Cardiac muscle cell (in vitro differentiated cells and primary cell): ENCODE results near the gene PCDH1. TPM values are rescaled to one million over a fixed set of nuclear protein-coding genes. Genes with fewer than 3 reads are reported as not detected.

Experiments
- DNase-seq, 2 donors: peaks; one replicate each; pipeline versions ENCODE4 v3.0.0 to v3.0.0-alpha.2; 2010 to 2017; ENCODE audit warnings: low read depth in 1 of 2, low spot score in 1 of 2
- H3K27ac ChIP-seq: fragments of 200-600 bp; sonication (generic); 2 replicates; pipeline ENCODE4 v1.5.1; 2016
- H3K27me3 ChIP-seq: fragments of 200-600 bp; sonication (generic); 2 replicates; pipeline ENCODE4 v1.6.0; 2016; ENCODE audit warnings: control low read depth
- H3K36me3 ChIP-seq: fragments of 200-600 bp; sonication (generic); 2 replicates; pipeline ENCODE4 v1.5.1; 2016; ENCODE audit warnings: control low read depth
- H3K4me1 ChIP-seq: fragments of 200-600 bp; sonication (generic); 2 replicates; pipeline ENCODE4 v1.8.1; 2017; ENCODE audit warnings: low read depth, mild to moderate bottlenecking, mixed run types
- H3K4me3 ChIP-seq: fragments of 200-600 bp; sonication (generic); 2 replicates; pipeline ENCODE4 v1.5.1; 2016; ENCODE audit warnings: mild to moderate bottlenecking
- H3K9me3 ChIP-seq: fragments of 200-600 bp; sonication (generic); 2 replicates; pipeline ENCODE4 v1.5.1; 2017; ENCODE audit warnings: low read depth, mild to moderate bottlenecking, control low read depth
- polyA plus RNA-seq: library from polyadenylated mRNA; unstranded; fragments of >200 nt; fragmentation: Nextera tagmentation; extraction: Ambion mirVana; gene quantifications from 2 replicates; pipeline ENCODE4 v1.2.1, GENCODE V29; 2016
- total RNA-seq: library from RNA; depleted of rRNA; stranded (reverse); fragments of >200 nt; gene quantifications from 2 replicates; pipeline ENCODE4 v1.2.3, GENCODE V29; 2016
- TF ChIP-seq, protein P1 (sequence below): IDR thresholded peaks from 2 replicates; pipeline ENCODE4 v1.5.1; 2012; ENCODE audit warnings: low read depth, mild to moderate bottlenecking, low read length

PCDH1 gene
- total and polyA plus RNA-seq, 2 experiments from 2014 or later = 0.63 to 0.77 TPM

- no peak overlapping the region for H3K27ac ChIP-seq
- H3K9me3 ChIP-seq = no peaks in the 10 kb centered on the region
- H3K4me3 ChIP-seq = no peak overlapping the region
- no peaks in the 10 kb centered on the region for H3K27me3 ChIP-seq
- no peak for DNase-seq
- no peaks in the 10 kb centered on the region for H3K36me3 ChIP-seq
- TF ChIP-seq, protein P1, sequence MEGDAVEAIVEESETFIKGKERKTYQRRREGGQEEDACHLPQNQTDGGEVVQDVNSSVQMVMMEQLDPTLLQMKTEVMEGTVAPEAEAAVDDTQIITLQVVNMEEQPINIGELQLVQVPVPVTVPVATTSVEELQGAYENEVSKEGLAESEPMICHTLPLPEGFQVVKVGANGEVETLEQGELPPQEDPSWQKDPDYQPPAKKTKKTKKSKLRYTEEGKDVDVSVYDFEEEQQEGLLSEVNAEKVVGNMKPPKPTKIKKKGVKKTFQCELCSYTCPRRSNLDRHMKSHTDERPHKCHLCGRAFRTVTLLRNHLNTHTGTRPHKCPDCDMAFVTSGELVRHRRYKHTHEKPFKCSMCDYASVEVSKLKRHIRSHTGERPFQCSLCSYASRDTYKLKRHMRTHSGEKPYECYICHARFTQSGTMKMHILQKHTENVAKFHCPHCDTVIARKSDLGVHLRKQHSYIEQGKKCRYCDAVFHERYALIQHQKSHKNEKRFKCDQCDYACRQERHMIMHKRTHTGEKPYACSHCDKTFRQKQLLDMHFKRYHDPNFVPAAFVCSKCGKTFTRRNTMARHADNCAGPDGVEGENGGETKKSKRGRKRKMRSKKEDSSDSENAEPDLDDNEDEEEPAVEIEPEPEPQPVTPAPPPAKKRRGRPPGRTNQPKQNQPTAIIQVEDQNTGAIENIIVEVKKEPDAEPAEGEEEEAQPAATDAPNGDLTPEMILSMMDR = no peak
- no peaks in the 10 kb centered on the region for H3K4me1 ChIP-seq
These were observed 15.2 kb downstream of the PCDH1 start for GRCh38 chr5:141862936-141863543.

DNA sequence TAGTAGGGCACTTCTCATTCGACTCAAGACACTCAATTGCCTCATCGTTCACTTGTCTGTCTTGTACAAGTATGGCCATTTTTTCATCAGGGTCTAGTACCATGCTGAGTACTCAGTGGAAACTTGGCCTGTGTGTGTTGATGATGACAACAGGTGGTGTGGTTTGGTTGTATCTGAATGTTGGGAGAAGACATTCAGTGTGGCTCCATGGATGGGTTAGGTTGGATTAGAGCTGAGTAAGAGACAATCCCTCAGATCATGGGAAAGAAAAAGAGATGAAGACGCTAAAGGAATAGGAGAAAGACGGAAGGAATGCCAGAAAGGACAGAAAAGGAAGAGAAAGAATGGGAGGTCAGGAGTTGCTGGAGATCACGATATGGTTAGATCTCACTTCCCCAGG lies 17.0 kb downstream of the PCDH1 start:
- Histone ChIP-seq H3K4me1 (no peaks in the 10 kb centered on the region), H3K4me3 (no peak overlapping the region), H3K27me3 (no peaks in the 10 kb centered on the region), H3K27ac (no peak overlapping the region), H3K36me3 (no peaks in the 10 kb centered on the region), H3K9me3 (no peaks in the 10 kb centered on the region)
- TF ChIP-seq, protein P1 = no peak
- no peak for DNase-seq

DNA sequence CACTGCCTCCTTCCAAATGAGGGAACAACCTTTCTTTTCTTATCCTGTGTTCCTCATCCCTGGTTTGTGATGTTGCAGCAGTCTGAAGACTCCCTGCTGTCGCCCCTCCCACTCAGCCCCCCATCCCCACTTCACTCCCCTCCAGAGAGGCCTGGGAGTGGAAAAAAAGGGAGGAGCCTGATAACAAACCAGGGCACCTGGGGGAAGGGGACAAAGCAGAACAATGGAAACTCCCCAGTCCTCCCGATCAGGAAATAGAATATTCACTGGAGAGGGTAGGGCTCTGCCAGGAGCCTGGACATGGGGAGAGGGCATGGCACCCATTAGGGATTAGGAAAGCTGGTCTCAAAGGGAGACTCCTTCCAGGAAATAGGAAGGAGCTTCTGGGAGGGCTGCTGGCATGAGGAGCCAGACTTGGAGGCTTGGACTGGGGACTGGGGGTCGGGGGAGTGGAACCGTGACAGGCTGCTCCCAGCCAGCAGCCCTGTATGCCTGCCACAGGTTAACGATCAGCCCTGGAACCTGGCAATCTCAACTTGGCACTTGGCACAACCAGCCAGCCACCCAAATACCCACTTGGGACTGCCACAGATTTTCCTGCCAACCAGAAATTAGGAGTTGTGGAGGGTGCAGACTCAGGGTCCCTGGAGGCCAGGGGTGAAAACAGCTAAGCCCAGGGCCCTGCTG lies 20.0 kb downstream of the PCDH1 start:
- H3K4me1 ChIP-seq = no peaks in the 10 kb centered on the region
- H3K4me3 ChIP-seq = no peak overlapping the region
- no peak overlapping the region for H3K27ac ChIP-seq
- no peaks in the 10 kb centered on the region for H3K9me3 ChIP-seq
- no peaks in the 10 kb centered on the region for H3K27me3 ChIP-seq
- TF ChIP-seq, protein P1 = no peak
- no peak for DNase-seq
- no peaks in the 10 kb centered on the region for H3K36me3 ChIP-seq

- no peak for DNase-seq
- Histone ChIP-seq H3K36me3 (no peaks in the 10 kb centered on the region), H3K4me1 (no peaks in the 10 kb centered on the region), H3K9me3 (no peaks in the 10 kb centered on the region), H3K27ac (no peak overlapping the region), H3K27me3 (no peaks in the 10 kb centered on the region), H3K4me3 (no peak overlapping the region)
- TF ChIP-seq, protein P1 = no peak
These were observed 21.0 kb downstream of the PCDH1 start for GRCh38 chr5:141857226-141857625.

- Histone ChIP-seq H3K9me3 (no peaks in the 10 kb centered on the region), H3K4me3 (no peak overlapping the region), H3K4me1 (no peaks in the 10 kb centered on the region), H3K36me3 (no peaks in the 10 kb centered on the region), H3K27ac (no peak overlapping the region), H3K27me3 (no peaks in the 10 kb centered on the region)
- TF ChIP-seq, protein P1 = no peak
- DNase-seq = no peak
These were observed 22.0 kb downstream of the PCDH1 start for GRCh38 chr5:141856037-141856790.
